ENCODE measurements around the gene IGSF8.
"Not testable (repeated sequence)": the region's sequence is repeated elsewhere in the genome, so short reads cannot be mapped to it uniquely, and the experiment has no call there.

Gene IGSF8

DNA sequence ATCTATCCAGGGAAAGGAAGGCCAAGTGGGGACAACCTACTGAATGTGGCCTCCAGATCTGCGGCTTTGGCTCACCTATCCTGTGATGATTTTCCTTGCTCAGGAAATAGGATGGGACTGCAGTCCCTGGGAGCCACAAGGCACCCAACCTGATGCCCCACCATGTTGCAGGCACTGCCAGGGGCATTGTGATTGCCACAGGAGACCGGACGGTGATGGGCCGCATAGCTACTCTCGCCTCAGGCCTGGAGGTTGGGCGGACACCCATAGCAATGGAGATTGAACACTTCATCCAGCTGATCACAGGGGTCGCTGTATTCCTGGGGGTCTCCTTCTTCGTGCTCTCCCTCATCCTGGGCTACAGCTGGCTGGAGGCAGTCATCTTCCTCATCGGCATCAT is 29.0 kb upstream of the IGSF8 start:
- no peak for DNase-seq

GRCh38 chr1:160126342-160126741 is 27.9 kb upstream of the IGSF8 start:
- not testable (repeated sequence) for DNase-seq

- DNase-seq = no peak
These were observed 27.3 kb upstream of the IGSF8 start for GRCh38 chr1:160125746-160126145.

- no peak for DNase-seq
These were observed 26.5 kb upstream of the IGSF8 start for GRCh38 chr1:160124705-160125478.

- DNase-seq = no peak
These were observed 25.3 kb upstream of the IGSF8 start for GRCh38 chr1:160123726-160124125.

DNA sequence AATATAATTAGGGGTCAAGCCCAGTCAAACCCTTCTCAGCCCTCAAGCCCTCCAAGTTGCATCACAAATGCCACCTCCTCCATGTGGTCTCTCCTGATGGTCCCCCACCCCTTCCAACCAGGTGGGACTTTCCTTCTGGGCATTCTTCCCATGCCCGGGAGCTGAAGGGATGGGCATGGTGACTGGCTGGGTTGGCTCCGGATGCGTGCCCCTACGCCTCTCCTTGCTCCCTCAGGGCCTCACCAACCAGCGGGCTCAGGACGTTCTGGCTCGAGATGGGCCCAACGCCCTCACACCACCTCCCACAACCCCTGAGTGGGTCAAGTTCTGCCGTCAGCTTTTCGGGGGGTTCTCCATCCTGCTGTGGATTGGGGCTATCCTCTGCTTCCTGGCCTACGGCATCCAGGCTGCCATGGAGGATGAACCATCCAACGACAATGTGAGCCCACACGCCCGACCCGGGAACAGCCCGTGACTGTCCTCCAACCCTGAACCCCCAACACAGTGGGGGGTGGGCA is 24.6 kb upstream of the IGSF8 start:
- DNase-seq = no peak

DNA sequence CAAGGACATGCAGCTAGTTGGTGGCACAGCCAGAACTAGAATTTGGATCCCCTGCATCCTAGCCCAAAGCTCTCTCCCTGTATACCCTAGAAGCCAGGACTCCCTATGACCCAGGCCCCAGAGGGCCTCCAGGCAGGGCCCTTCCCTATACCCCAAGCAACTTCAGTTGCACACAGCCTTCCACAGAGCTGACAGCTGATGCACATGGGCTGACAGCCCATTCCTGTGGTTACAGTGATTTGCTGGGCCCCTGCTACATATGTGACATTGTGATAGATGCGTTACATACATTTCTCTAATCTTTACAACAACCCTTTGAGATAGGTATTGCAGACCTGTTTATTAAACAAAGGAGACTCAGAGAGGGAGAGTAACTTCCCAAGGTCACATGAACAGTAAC is 23.0 kb upstream of the IGSF8 start:
- DNase-seq = no peak

GRCh38 chr1:160120797-160121196 is 22.4 kb upstream of the IGSF8 start:
- no peak for DNase-seq

GRCh38 chr1:160118928-160119327 is 20.5 kb upstream of the IGSF8 start:
- no peak for DNase-seq

GRCh38 chr1:160117709-160118183 is 19.3 kb upstream of the IGSF8 start:
- DNase-seq = no peak

DNA sequence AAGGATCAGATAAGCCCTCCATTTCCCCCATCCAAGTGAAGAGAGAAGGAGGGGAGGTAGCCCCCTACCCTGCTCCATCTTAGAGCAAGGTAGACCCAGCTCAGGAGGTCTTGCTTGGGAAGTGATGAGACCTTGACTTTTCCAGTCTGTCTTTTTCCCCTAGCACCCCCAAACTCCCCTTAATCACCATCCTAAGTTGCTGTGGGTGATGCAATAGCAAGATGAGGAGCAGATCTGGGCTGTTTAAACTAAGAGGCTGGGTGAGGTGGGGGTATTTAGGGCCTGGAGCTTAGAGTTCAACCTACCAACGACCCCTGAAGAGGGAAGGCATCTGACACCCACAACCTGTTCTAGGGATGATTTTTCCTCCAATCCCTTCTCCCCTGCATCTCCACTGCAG is 18.9 kb upstream of the IGSF8 start:
- DNase-seq = no peak

DNA sequence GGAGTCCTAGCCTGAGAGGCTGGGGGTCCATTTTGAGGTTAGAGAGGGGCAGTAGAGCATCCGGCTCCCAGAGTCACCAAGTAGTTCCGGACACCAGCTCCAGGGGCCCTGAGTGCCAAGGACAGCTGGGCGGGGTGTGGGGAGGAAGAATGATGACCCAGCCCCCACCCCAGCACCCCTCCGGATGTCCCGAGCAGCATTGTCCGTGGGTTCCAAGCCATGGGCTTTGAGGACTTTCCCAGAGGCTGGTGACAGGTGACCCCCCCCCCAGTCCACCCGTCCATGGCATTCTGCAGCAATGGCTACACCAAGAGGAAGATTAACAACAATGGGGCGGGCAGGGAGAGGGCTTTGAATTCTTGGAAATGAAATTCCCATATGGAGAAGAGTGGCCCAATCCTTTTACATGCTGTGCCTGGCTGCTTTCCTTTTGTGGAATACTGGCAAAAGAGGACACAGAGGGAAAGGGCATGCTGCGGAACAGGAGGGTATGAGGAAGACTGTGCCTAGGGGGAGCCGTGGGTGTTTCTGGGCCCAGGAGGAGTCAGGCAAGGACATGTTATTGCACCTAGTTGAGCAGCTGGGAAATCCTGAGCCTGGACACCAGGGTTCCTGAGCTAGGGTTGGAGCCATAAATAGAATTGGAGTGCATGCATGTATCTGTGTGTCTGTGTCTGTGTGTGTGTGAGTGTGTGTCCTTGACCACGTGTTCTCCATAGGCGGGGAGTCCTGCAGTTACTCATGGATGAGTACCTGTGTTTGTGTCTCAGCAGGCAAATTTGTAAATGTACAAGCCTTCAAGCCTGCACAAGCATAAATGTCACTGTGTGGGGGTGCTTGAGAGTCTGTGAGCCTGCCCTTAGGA is 18.1 kb upstream of the IGSF8 start:
- no peak for DNase-seq

DNA sequence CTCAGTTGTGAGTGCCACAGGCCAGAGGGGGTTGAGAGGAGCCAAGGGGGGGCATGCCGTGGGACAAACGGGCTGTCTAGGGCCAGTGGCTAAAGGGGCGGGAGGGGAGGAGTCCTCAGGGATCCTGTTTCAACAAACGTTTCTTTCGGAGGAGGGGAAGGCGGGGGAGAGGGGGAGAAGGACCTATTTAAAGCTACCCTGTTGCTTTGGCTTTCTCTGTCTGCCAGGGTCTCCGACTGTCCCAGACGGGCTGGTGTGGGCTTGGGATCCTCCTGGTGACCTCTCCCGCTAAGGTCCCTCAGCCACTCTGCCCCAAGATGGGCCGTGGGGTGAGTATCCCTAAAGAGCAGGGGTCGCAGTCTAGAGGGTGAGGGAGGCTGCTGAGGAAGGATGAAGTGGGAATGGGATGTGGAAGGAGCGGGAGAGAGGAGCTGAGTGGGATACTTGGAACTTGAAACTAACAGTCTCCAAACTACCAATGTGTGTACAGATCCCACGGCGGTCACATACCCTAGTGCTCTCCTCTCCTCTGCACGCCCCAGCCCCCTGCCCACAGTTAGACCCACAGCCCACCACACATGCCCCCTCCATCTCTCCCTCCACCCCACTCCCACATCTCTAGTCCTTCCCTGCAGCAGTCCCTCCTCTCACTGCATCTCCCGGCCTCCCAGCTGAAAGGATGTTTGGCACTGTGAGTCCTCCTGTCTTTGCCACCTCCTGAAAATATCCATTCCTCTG is 17.3 kb upstream of the IGSF8 start, which contains the start of gene ATP1A2:
Gene ATP1A2, plus strand, starts transcription at position 215 of the 738 bp plus-strand sequence. Its CDS starts 103 bp downstream, at position 318.
- DNase-seq = no peak

- DNase-seq = no peak
These were observed 15.7 kb upstream of the IGSF8 start for GRCh38 chr1:160114085-160114484.

DNA sequence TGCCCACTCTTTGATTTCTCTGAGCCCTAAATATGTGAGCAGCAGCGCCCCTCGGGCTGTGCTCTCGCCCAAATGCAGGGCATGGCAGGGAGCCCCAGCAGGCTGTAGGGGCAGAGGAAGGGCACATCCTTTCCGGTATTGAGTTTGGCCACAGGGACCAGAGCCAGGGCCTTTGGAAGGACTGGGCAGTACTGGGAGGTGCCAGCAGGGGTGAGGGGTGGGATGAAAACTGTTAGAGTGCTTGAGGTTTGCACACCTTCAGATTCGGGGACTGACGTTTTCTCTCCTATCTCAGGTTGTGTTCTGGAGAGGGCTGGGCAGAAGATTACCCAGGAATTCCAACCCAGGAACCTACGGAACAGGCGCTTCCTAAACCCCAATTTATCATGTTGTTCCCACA is 15.0 kb upstream of the IGSF8 start:
- no peak for DNase-seq

GRCh38 chr1:160112357-160112756 is 13.9 kb upstream of the IGSF8 start:
- no peak for DNase-seq

- DNase-seq = not testable (repeated sequence)
These were observed 13.0 kb upstream of the IGSF8 start for GRCh38 chr1:160111462-160111861.

DNA sequence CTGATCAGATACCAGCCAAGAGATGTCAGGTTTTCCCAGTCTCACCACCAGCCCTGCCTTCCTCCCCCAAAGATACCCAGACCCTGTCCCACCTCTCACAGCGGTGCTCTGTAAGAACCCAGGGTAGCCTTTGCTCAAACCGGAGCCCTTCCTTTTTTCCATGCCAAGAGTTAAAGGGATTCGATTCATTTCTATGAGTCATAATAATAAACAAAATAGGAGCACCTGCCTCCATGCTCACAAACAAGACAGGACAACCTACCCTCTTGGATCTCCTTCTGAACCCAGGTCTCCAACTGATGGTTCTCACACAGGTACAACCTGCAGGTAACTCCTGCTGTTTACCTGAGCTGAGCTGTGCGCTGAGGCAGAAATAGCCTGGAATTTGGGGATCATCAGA is 11.3 kb upstream of the IGSF8 start:
- DNase-seq = no peak

- no peak for DNase-seq
These were observed 10.7 kb upstream of the IGSF8 start for GRCh38 chr1:160108888-160109662.

DNA sequence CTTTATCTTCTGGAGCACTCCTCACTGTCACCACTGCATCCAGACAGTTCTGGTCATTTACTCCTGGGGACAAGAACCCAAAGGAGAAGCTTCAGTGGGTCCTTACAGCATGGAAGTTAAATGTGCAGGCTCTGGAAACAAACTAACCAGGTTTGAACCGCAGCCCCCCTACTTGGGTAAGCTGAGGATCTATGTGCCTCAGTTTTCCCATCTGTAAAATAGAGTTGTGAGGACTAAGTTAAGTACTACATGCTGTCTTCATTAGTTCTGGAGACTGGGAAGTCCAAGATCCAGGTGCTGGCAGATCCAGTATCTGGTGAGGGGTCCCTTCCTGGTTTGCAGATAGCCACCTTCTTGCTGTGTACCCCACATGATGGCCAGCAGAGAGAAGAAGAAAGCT is 9.1 kb upstream of the IGSF8 start:
- DNase-seq = no peak

GRCh38 chr1:160105155-160105554 is 6.7 kb upstream of the IGSF8 start:
- no peak for DNase-seq

DNA sequence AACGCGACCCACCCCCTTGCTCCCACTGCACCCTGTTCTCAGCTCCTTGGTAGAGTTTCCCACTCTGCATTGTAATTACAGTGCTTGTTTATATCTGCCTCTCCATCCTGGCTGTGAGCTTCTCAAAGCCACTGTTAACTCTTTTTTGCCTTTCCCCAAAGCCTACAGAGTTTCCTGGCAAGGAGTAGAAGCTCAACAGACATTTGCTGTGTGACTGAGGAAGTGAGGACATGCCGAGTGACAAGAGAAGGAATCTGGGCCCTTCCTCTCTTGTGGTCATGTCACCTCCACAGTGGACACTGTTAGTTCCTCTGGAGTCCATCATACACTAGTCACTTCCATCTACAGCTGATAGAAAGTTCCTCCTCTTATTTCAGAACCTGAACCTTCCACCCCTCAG is 6.1 kb upstream of the IGSF8 start:
- DNase-seq = no peak
